Esophagus squamous epithelium (tissue), 5 donors: ENCODE data around the gene ASPN. TPM values are rescaled to one million over a fixed set of nuclear protein-coding genes. Genes with fewer than 3 reads are reported as not detected.
A peak's percentile ranks its signal among the peaks of the same experiment; 100 is the strongest.

ENCODE experiments used
- DNase-seq: peaks from one replicate; lab custom pipeline; 2025; lab: John Stamatoyannopoulos, UW
- H3K27ac ChIP-seq, 4 donors: fragments of 200-600 bp; sonication (generic); one replicate each; pipeline ENCODE4 v1.5.1; 2016 to 2019; ENCODE audit warnings: mild to moderate bottlenecking in 1 of 4
- H3K27me3 ChIP-seq, 4 donors: fragments of 200-600 bp; sonication (generic); 1 replicate in 3 of 4; 2 replicates in 1 of 4; pipeline versions ENCODE4 v1.5.1 to v1.6.0; 2017 to 2021; ENCODE audit warnings: antibody characterized with exemption in 1 of 4
- H3K36me3 ChIP-seq, 3 donors: fragments of 200-600 bp; sonication (generic); one replicate each; pipeline ENCODE4 v1.5.1; 2016 to 2019
- H3K4me1 ChIP-seq, 3 donors: fragments of 200-600 bp; sonication (generic); one replicate each; pipeline ENCODE4 v1.5.1; 2017 to 2019
- H3K4me3 ChIP-seq, 4 donors: fragments of 200-600 bp; sonication (generic); 1 replicate in 3 of 4; 2 replicates in 1 of 4; pipeline ENCODE4 v1.5.1; 2016 to 2019; ENCODE audit warnings: mild to moderate bottlenecking in 2 of 4, moderate library complexity in 1 of 4
- H3K9me3 ChIP-seq, 3 donors: fragments of 200-600 bp; sonication (generic); one replicate each; pipeline ENCODE4 v1.5.1; 2016 to 2019
- POLR2A ChIP-seq, 4 donors: fragments of 450-650 bp; IDR thresholded peaks; one replicate each; pipeline ENCODE4 v1.6.1; 2017; ENCODE audit warnings: antibody characterized with exemption in 4 of 4, mild to moderate bottlenecking in 4 of 4, moderate library complexity in 3 of 4
- WGBS, 2 donors: methylation state at CpG; one replicate each; pipeline ENCODE4 v1.1.5; 2018; 5-methylcytosine and 5-hydroxymethylcytosine counted together
- intact Hi-C: fragments of 100-400 bp; cut with DNase I; formaldehyde crosslinking; loops from one replicate; pipeline ENCODE4 v1.15.0; 2022
- total RNA-seq, 4 donors: library from RNA; depleted of rRNA; stranded (reverse); fragments of >200 nt; gene quantifications; one replicate each; pipeline ENCODE4 v1.1.0, GENCODE V29; 2016
- TF ChIP-seq, protein P1 (sequence below), 6 experiments: fragments of 450-650 bp in 4 of 6; fragments of 200-600 bp in 2 of 6; sonication (generic) in 2 of 6; IDR thresholded peaks; one replicate each; pipeline ENCODE4 v1.5.1; 2016 to 2019; ENCODE audit warnings: antibody characterized with exemption in 6 of 6, mild to moderate bottlenecking in 4 of 6, moderate library complexity in 4 of 6
- donor health status: DM: yes; HTN: yes; CAD: no.

ASPN gene
- total RNA-seq, 4 donors from 2014 or later: 0.34 to 7.4 (median 1.8) TPM

DNA sequence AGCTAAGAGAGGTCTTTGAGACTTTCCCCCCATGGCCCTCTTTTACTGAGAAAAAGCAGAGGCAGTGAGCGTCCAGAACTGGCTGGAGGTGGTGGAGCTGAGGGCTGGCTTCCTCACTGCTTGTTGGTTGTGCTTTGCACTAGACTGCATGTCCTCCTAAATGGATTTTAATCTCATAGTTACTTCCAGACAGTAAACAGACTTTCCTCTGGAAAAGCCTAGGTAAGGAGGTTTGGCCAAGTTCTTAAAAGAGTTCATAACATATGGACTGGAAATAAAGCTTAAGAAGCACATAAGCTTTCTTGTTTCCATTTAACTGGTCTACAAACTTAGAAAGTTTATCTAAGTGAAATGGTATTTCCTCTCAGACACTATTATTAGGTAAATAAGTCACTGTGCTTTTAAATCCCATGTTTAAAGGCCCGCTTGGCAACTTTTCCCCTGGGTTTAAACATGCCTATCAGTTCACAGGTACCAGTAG lies 2.0 kb downstream of the ASPN start:
- intact Hi-C loops: no loop called here
- H3K4me3 ChIP-seq: peak overlapping the region in 1 of 4 donors; percentile 32
- WGBS, 2 donors: 73 to 84% methylated on average over 2 of the region's 2 CpGs
- no peaks in the 10 kb centered on the region for H3K36me3 ChIP-seq
- H3K4me1 ChIP-seq: peaks cover 0 to 37% (median 19%) of the 10 kb centered on the region in 3 donors
- H3K27ac ChIP-seq: peak overlapping the region; percentile 27 to 73 (median 53)
- no peaks in the 10 kb centered on the region for H3K9me3 ChIP-seq
- no peak for TF ChIP-seq POLR2A (IDR thresholded peaks at IDR 0.05)
- no peaks in the 10 kb centered on the region for H3K27me3 ChIP-seq
- DNase-seq: no peak

DNA sequence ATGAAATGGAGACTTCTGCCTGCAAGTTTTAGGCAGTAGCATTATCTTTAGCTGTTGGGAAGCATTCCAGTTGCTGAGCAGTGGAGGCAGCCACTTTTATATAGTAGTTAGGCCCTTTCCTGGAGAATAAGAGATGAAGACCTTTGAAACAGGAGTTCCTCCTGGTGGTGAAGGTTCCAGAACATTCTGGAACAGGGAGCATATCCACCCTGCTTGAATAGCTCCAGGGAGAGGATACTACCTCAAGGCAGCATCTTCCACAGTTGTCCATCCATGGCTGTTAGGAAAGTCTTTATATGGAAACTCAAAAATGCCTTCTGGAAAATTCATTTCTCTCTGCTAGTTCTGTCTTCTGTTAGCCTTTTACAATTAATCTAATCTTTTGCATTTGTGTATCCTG lies 3.0 kb downstream of the ASPN start:
- TF ChIP-seq, protein P1, sequence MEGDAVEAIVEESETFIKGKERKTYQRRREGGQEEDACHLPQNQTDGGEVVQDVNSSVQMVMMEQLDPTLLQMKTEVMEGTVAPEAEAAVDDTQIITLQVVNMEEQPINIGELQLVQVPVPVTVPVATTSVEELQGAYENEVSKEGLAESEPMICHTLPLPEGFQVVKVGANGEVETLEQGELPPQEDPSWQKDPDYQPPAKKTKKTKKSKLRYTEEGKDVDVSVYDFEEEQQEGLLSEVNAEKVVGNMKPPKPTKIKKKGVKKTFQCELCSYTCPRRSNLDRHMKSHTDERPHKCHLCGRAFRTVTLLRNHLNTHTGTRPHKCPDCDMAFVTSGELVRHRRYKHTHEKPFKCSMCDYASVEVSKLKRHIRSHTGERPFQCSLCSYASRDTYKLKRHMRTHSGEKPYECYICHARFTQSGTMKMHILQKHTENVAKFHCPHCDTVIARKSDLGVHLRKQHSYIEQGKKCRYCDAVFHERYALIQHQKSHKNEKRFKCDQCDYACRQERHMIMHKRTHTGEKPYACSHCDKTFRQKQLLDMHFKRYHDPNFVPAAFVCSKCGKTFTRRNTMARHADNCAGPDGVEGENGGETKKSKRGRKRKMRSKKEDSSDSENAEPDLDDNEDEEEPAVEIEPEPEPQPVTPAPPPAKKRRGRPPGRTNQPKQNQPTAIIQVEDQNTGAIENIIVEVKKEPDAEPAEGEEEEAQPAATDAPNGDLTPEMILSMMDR (IDR thresholded peaks at IDR 0.05): no peak
- no peak for TF ChIP-seq POLR2A (IDR thresholded peaks at IDR 0.05)
- H3K9me3 ChIP-seq: no peaks in the 10 kb centered on the region
- no peak for DNase-seq
- no peaks in the 10 kb centered on the region for H3K36me3 ChIP-seq
- H3K4me3 ChIP-seq: no peak overlapping the region
- no peak overlapping the region for H3K27ac ChIP-seq
- intact Hi-C loops: no loop called here
- no peaks in the 10 kb centered on the region for H3K27me3 ChIP-seq
- H3K4me1 ChIP-seq: peaks cover 0 to 37% (median 19%) of the 10 kb centered on the region in 3 donors

DNA sequence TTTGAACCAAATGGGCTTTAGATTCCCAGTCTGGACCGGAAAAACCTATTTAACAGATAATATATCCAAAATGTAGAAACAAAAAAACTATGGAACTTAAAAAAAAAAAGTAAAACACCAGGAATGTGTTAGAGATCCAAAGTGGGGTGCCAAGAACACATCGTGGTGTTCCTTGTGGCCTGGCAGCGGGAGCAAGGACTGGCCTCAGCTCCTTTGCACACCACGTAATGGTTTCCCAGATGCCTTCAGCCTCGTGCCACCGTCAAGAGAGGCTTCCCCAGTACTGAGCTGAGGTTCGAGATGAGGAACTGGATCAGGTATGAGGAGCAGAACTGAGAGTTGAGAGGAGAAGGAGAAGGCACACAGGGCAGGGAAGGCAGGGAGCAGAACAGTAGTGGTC lies 3.5 kb downstream of the ASPN start:
- H3K36me3 ChIP-seq: no peaks in the 10 kb centered on the region
- no peak overlapping the region for H3K27ac ChIP-seq
- no peak for TF ChIP-seq POLR2A (IDR thresholded peaks at IDR 0.05)
- TF ChIP-seq, protein P1 (IDR thresholded peaks at IDR 0.05): no peak
- intact Hi-C loops: no loop called here
- 89 to 92% methylated on average over 7 of the region's 7 CpGs for WGBS, 2 donors
- no peaks in the 10 kb centered on the region for H3K9me3 ChIP-seq
- H3K4me1 ChIP-seq: peaks cover 0 to 37% (median 19%) of the 10 kb centered on the region in 3 donors
- no peaks in the 10 kb centered on the region for H3K27me3 ChIP-seq
- DNase-seq: no peak
- H3K4me3 ChIP-seq: no peak overlapping the region

DNA sequence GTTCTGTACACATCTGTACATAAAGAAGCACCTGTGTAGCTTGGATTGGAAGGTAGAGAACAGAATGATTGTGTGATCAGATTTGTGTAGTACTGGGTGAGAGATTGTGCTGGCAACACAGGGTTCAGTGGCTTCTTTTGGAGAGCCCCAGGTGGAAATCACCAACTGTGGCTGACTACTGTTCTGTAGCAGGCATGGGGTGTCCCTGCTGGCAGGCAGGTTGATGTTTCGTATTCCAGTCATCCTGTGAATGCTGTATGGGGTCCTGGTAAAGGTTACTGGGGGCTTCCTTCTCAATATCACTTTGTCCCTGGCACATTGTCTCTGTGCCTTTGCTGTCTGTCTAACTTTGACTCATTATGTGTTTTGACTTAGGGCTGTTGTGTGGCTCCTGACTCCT lies 5.3 kb downstream of the ASPN start:
- Histone ChIP-seq H3K4me3 (no peak overlapping the region), H3K4me1 (peaks cover 0 to 23% (median 14%) of the 10 kb centered on the region in 3 donors), H3K36me3 (no peaks in the 10 kb centered on the region), H3K27me3 (no peaks in the 10 kb centered on the region), H3K9me3 (no peaks in the 10 kb centered on the region), H3K27ac (no peak overlapping the region)
- no peak for DNase-seq
- TF ChIP-seq, protein P1 (IDR thresholded peaks at IDR 0.05): no peak
- no peak for TF ChIP-seq POLR2A (IDR thresholded peaks at IDR 0.05)
- 92% methylated on average over 1 of the region's 1 CpG for WGBS, 2 donors
- intact Hi-C loops: no loop called here

DNA sequence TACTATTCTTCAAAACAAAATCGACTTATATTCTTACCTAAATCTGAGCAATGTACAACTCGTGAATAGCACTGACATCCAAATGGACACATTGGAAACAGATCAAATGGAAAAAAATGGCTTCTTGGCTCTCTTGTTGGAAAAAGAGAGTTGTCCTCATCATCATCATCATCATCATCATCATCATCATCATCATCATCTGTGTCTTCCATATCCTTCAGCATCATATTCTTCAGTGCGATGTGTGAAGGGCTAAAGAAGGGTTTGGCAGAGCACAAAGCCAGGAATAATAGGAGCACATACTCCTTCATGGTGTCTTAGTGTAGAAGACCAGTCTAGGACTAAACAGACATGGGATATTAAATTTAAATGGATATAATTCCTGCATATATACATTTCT lies 7.7 kb downstream of the ASPN start:
- 85 to 95% methylated on average over 3 of the region's 3 CpGs for WGBS, 2 donors
- TF ChIP-seq POLR2A (IDR thresholded peaks at IDR 0.05): no peak
- TF ChIP-seq, protein P1 (IDR thresholded peaks at IDR 0.05): no peak
- intact Hi-C loops: no loop called here
- Histone ChIP-seq H3K36me3 (no peaks in the 10 kb centered on the region), H3K27me3 (no peaks in the 10 kb centered on the region), H3K27ac (no peak overlapping the region), H3K4me3 (no peak overlapping the region), H3K9me3 (no peaks in the 10 kb centered on the region), H3K4me1 (no peaks in the 10 kb centered on the region)
- DNase-seq: no peak

DNA sequence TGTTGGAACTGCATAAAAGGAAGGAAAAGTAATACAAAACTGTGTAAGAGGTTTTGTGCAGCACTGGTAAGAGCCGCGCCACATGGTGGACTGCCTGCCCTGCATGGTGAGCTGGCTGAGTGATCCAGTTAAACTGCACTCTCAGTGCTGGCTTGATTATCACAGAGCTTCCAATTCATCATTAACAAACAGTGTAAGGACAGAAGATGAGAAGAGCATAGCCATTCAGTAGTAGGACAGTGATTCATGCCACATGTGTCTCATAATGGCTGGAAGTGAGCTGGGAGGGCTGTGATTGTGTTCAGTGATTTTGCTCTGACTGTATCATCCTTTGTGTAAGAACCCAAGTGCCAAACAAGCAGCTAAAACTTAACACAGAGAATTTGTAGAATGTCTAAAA lies 14.1 kb downstream of the ASPN start:
- H3K4me3 ChIP-seq: no peak overlapping the region
- H3K4me1 ChIP-seq: peaks cover 0 to 10% (median 3%) of the 10 kb centered on the region in 3 donors
- H3K36me3 ChIP-seq: no peaks in the 10 kb centered on the region
- intact Hi-C loops: no loop called here
- WGBS, 2 donors: 90 to 94% methylated on average over 2 of the region's 2 CpGs
- TF ChIP-seq, protein P1 (IDR thresholded peaks at IDR 0.05): no peak
- no peak for TF ChIP-seq POLR2A (IDR thresholded peaks at IDR 0.05)
- no peak overlapping the region for H3K27ac ChIP-seq
- H3K9me3 ChIP-seq: no peaks in the 10 kb centered on the region
- no peaks in the 10 kb centered on the region for H3K27me3 ChIP-seq
- no peak for DNase-seq
